ENCODE measurements around the gene MAP3K20. TPM values are rescaled to one million over a fixed set of nuclear protein-coding genes. Genes with fewer than 3 reads are reported as not detected.

The MAP3K20 gene
- total and polyA plus RNA-seq, 7 donors: 41.8 to 533 (median 366) TPM

- DNase-seq: no peak
- ATAC-seq: no peak
- intact Hi-C loops (cut with DNase I): loop anchor here (2.0 to 10.0 kb wide), 3 partner anchors 62 to 329 kb away; partner anchors contain the start of gene CDCA7 (in 1 of the 2)
- Histone ChIP-seq H3K9me3 (no peaks in the 10 kb centered on the region), H3K27ac (peak overlapping the region; percentile 92), H3K4me3 (peak overlapping the region; percentile 27), H3K4me1 (peaks cover 62% of the 10 kb centered on the region), H3K27me3 (ENCODE audit: insufficient read depth in 3 of 3, low read length in 2 of 3) (no peaks in the 10 kb centered on the region), H3K36me3 (ENCODE audit: insufficient read depth in 1 of 2, low read depth in 1 of 2) (no peaks in the 10 kb centered on the region)
- 48 to 63% (median 57%) methylated on average over 5 of the region's 5 CpGs for WGBS, 3 donors
- TF ChIP-seq CTCF (IDR thresholded peaks at IDR 0.05): no peak
Observed at GRCh38 chr2:173028671-173029070, 47.0 kb upstream of the MAP3K20 start.

GRCh38 chr2:173030561-173031490, 44.8 kb upstream of the MAP3K20 start:
- peak in 1 of 2 donors; percentile 70 for DNase-seq
- Histone ChIP-seq H3K27me3 (ENCODE audit: insufficient read depth in 3 of 3, low read length in 2 of 3) (no peaks in the 10 kb centered on the region), H3K27ac (peak overlapping the region; percentile 92), H3K36me3 (ENCODE audit: insufficient read depth in 1 of 2, low read depth in 1 of 2) (no peaks in the 10 kb centered on the region), H3K4me3 (peak overlapping the region; percentile 22), H3K4me1 (peaks cover 68% of the 10 kb centered on the region), H3K9me3 (no peaks in the 10 kb centered on the region)
- ATAC-seq: peak; percentile 82 to 87 (median 84)
- 24 to 37% (median 27%) methylated on average over 9 of the region's 9 CpGs for WGBS, 3 donors
- no peak for TF ChIP-seq CTCF (IDR thresholded peaks at IDR 0.05)
- intact Hi-C loops (cut with DNase I): loop anchor here (2.0 to 5.0 kb wide), 3 partner anchors 46 to 180 kb away; partner anchors contain the start of gene MAP3K20 (in 2 of the 2)

- H3K4me3 ChIP-seq: no peak overlapping the region
- no peak for DNase-seq
- TF ChIP-seq CTCF (IDR thresholded peaks at IDR 0.05): no peak
- ATAC-seq: no peak
- no peaks in the 10 kb centered on the region for H3K9me3 ChIP-seq
- no peaks in the 10 kb centered on the region for H3K27me3 ChIP-seq (ENCODE audit: insufficient read depth in 3 of 3, low read length in 2 of 3)
- intact Hi-C loops (cut with DNase I): loop anchor here (5.0 kb wide), 1 partner anchor 45 kb away; the partner anchor contains the start of gene MAP3K20 (in 2 of the 2)
- H3K36me3 ChIP-seq (ENCODE audit: insufficient read depth in 1 of 2, low read depth in 1 of 2): no peaks in the 10 kb centered on the region
- H3K4me1 ChIP-seq: peaks cover 70% of the 10 kb centered on the region
- WGBS, 3 donors: 79 to 91% (median 80%) methylated on average over 4 of the region's 4 CpGs
- peak overlapping the region; percentile 92 for H3K27ac ChIP-seq
Observed at GRCh38 chr2:173032032-173032431, 43.6 kb upstream of the MAP3K20 start.

GRCh38 chr2:173033084-173033483, 42.6 kb upstream of the MAP3K20 start:
- Histone ChIP-seq H3K36me3 (ENCODE audit: insufficient read depth in 1 of 2, low read depth in 1 of 2) (no peaks in the 10 kb centered on the region), H3K4me3 (no peak overlapping the region), H3K27me3 (ENCODE audit: insufficient read depth in 3 of 3, low read length in 2 of 3) (no peaks in the 10 kb centered on the region), H3K27ac (peak overlapping the region; percentile 92), H3K4me1 (peaks cover 70% of the 10 kb centered on the region), H3K9me3 (no peaks in the 10 kb centered on the region)
- TF ChIP-seq CTCF (IDR thresholded peaks at IDR 0.05): no peak
- DNase-seq (no peak), ATAC-seq (no peak)
- WGBS, 3 donors: 87 to 93% (median 93%) methylated on average over 3 of the region's 3 CpGs
- intact Hi-C loops (cut with DNase I): loop anchor here (5.0 kb wide), 1 partner anchor 44 kb away; the partner anchor contains the start of gene MAP3K20 (in 2 of the 2)
